HPDE6-E6E7 (cell line): Measurements from ENCODE around the gene OPCML.

Experiments used
- DNase-seq: peaks from one replicate; pipeline ENCODE4 v3.0.0; 2011; ENCODE audit warnings: missing footprints; ENCODE audit errors: extremely low spot score

Gene OPCML

GRCh38 chr11:133531971-133532651 lies at the start of gene OPCML:
TSS of gene OPCML (minus strand) at chr11:133532501.
- no peak for DNase-seq

GRCh38 chr11:133581091-133581490 lies 48.8 kb upstream of the OPCML start:
- no peak for DNase-seq

DNA sequence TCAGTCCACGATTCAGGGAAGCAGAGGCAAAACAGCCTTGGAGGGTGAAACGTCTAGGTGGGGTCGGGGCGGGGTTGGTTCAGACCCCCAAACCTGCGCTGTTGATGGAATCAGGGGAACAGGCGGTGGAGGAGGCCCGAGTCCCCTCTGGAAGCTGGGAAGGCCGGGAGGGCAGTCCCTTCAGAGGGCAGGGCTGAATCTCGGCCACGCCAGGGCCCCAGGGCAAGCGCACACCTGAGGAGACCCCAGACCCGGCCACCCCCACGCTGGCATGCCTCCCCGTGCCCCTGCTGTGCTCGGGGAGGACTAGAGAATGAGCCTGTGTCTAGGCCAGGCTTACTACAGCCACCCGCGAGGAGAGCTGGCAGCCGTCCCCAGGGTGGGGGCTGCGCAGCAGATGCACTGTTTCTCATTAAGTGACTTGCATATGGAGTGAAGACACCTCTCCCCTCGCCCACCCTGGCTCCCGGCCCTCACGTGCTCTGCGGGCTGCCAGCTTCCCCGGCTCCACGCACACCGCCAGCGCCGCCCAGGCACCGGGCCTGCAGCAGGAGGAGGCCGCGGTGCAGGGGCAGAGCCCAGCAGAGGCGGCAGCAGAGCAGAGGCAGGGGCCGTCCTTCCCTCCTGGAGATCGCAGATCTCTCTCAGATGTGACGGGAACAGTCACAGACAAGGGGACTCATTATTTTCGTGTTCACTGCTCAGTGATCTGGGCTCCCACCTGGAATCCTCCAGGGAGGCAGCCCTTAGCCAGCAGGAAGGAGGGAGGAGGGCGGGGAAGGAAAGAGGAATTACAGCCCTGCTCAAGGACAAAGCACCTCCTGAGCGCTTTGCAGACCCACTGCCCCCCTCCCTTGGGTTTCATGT lies 47.1 kb upstream of the OPCML start:
- no peak for DNase-seq

- DNase-seq: no peak
Measured at GRCh38 chr11:133577403-133577802, 45.1 kb upstream of the OPCML start.

GRCh38 chr11:133576351-133576750 lies 44.0 kb upstream of the OPCML start:
- no peak for DNase-seq

DNA sequence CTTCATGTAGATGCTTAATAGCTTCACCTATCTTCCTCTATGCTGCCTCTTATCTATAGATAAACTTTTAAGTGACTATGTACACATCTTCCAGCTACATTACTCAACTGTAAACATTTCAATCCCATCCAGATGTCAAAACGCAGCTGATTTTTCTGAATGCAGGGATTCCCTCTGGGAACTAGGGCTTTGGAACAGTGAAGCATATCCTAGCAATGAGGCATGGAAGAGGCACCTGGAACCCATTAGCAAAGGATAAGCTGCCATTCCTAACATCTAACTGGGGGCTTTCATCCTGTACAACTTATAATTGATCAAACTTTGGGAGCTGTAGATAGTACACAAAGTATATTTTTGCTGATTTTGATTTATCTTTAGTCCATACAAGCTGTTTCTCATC lies 40.8 kb upstream of the OPCML start:
- no peak for DNase-seq

GRCh38 chr11:133570376-133570775 lies 38.1 kb upstream of the OPCML start:
- no peak for DNase-seq

DNA sequence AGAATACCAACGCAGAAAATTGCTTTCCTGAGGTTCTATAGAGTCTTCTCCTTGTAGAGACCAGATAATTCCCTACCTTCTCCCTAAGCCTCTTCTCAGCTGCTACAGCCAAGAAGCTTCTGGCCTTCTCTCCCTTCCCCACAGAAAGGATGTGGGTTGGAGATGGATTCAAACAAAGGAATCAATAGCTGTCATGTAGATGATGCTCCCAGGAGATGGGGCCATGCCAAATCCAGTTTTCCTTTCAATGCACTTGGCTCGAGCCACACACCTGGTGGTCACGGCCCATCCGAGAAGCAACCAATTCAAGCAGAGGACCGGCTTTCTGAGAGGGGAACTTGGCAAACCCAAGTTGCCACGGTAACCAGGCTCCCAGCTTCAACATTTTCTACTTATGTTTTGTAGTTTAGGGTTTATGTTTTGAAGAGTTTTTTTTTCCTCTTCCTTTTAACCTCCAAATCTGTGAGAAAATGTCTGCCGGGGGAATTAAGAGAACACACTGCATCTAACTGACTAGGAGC lies 31.3 kb upstream of the OPCML start:
- DNase-seq: no peak

GRCh38 chr11:133560472-133560855 lies 28.2 kb upstream of the OPCML start:
- DNase-seq: no peak

GRCh38 chr11:133559833-133560471 lies 27.7 kb upstream of the OPCML start:
- DNase-seq: no peak

DNA sequence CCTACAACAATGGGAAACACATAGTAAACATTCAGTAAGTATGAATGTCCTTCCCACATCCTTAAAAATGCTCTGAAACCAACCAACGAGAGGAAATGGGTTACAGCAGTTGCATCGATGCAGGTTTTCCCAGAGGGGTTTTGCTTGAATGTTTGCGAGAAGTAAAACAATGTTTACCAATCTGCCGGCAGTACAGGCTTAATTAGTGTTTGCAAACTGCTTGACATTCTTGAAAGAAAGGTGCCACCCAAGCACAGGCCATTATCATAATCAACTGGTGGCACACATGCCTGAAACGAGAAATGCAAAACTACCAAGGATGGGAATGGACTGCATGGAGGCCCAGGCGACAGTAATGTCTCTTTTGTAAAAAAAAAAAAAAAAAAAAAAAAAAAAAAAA lies 27.1 kb upstream of the OPCML start:
- no peak for DNase-seq

- DNase-seq: no peak
Measured at GRCh38 chr11:133555034-133555433, 22.7 kb upstream of the OPCML start.

- DNase-seq: no peak
Measured at GRCh38 chr11:133553885-133554740, 21.8 kb upstream of the OPCML start.

GRCh38 chr11:133552938-133553337 lies 20.6 kb upstream of the OPCML start:
- no peak for DNase-seq

DNA sequence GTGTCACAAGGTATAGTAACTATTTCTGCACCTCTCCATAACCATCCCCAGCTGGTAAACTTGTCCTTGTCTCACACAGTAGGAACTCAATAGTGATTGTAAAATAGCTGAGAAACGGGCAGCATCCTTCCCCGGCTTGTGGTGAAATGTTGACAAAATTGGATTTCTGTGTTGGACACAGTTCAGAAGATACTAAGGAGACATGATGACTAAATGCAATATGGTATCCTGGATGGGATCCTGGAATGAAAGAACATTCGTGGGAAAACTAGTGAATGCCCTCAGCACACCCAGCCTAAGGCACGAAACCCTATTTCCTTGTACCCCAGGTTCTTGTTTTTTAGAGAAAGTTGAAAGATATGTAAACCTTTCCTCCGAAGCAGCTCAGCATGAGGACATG lies 18.8 kb upstream of the OPCML start:
- DNase-seq: no peak

GRCh38 chr11:133549826-133550225 lies 17.5 kb upstream of the OPCML start:
- DNase-seq: no peak

DNA sequence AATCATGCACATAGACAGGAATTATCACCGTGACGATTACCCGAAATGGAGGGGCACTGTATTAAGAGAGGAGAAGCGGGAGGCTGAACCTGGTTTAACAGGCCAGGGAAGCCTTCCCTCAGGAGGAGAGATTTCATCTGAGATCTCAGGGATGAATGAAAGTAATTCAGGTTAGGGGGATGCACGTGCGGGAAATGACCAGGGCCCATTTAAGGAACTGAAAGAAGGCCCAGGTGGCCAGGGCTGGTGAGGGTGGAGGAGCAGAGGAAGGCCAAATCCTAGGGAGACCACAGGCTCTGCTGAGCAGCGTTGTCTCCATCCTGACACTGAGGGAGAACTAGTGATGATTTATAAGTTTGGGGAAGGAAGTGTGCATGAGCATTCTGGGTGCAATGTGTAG lies 16.3 kb upstream of the OPCML start:
- no peak for DNase-seq

DNA sequence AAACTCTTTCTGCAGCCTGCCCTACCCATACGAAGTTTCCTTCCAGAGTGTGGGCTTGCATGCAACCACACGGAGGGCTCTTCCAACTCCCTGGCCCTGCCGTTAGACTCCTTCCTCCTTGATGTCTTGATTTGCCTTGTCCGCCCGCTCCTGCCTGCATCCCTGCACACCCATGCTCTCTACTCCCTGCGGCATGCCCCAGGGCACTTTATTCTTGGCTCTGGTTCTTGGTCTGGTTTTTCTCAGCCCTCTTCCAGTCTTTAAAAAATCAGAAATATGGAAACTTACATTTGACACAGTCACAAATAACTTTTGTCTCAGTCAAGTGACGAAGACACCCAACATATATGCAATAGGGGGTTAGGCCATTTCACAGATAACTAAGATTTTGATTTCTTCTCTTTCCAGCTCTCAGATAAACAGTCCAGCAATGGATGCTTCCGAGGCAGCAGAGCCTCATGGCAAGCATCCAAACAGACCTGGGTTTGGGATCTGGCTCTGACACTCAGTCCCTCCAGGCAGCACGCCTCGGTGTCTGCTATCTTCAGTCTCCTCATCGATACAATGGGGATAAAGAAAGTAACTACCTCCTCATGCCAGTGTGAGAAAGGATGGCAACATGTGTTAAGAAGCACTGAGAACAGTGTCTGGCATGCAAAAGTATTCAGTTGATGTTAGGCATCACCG lies 15.7 kb upstream of the OPCML start:
- no peak for DNase-seq

DNA sequence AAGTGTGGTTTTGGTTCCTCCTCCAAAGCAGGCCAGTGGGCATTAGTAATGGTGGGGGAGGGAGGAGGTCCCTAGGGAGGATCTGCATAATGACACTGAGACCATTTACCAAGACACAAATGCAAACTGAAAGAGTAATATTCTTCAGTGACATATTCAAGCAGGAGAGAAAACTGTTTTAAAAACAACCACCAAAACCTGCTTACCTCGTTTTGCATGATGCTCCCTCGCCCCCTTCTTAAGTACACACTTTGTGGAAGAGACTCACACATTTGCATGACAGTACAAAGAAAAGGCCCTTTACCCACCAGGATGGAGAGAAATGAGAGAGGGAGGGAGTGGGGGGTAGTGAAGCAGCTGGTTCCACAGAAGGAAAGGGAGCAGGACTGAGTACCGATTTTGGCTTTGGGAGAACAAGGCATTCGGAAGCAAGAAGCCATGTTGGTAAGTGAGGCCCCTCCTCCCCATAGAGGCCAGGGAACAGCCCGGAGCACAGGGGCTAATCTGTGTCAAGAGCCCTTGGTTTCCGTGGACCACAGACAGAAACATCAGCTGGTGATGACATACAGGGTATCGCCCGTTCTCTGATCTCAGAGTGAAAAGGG lies 13.0 kb upstream of the OPCML start:
- DNase-seq: no peak

DNA sequence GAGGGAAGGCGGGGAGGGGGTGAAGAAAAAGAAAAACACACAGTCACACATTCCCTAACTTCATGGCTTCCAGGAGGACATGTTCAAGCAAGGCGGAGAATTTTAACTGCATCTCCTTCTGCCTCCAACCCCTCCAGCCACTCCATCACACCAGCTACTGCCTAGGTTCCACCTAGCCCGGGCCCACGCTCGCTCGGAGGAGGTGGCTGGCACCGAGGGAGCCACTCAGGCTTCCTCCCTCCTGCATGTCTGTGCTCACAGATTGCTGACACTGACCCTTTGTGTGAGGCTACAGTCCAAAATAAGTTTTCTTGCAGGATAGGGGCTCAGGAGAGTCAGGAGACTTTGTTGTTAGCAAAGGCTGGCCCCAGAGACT lies 9.4 kb upstream of the OPCML start:
- DNase-seq: no peak
